B cell (primary cell): ENCODE data around the gene SHC2. TPM values are rescaled to one million over a fixed set of nuclear protein-coding genes. Genes with fewer than 3 reads are reported as not detected.

Experiments used
- ATAC-seq: fragments of 200-7000 bp; cut with Tn5 transposase; one replicate; pipeline ENCODE4 v1.10.0; 2021; ENCODE audit warnings: low read depth, mild to moderate bottlenecking, moderate number of reproducible peaks, moderate library complexity
- CTCF ChIA-PET: fragments of 350-600 bp; sonication (Branson Sonifier 250); formaldehyde crosslinking; loops from one replicate; lab custom pipeline; 2021; ENCODE audit warnings: antibody characterized with exemption, inconsistent platforms; lab: Charles Lee
- POLR2A ChIA-PET: fragments of 350-600 bp; sonication (Branson Sonifier 250); formaldehyde crosslinking; loops from one replicate; lab custom pipeline; 2021; ENCODE audit warnings: antibody characterized with exemption; lab: Charles Lee
- DNase-seq: peaks from one replicate; pipeline ENCODE4 v3.0.0; 2013
- H2AFZ ChIP-seq: 2 replicates; pipeline ENCODE4 v1.6.1; 2012; ENCODE audit warnings: mild to moderate bottlenecking, low read depth, low read length; ENCODE audit not compliant: insufficient read depth, poor library complexity, severe bottlenecking
- H3K27ac ChIP-seq, 2 donors: 1 replicate in 1 of 2; 2 replicates in 1 of 2; pipeline ENCODE4 v1.5.1; 2012 to 2013; ENCODE audit warnings: low read length in 2 of 2, mild to moderate bottlenecking in 2 of 2, moderate library complexity in 1 of 2
- H3K27me3 ChIP-seq, 4 experiments: fragments of 200-600 bp in 1 of 4; sonication (generic) in 1 of 4; replicated peaks in 1 of 4; 1 replicate in 2 of 4; 2 replicates in 2 of 4; pipeline versions ENCODE4 v1.6.1 to v1.7.0; 2013 to 2016; ENCODE audit warnings: low read length in 3 of 4, mild to moderate bottlenecking in 2 of 4, mixed read lengths in 1 of 4, moderate library complexity in 1 of 4; ENCODE audit not compliant: insufficient read depth in 4 of 4, control insufficient read depth in 3 of 4; ENCODE audit errors: control extremely low read depth in 1 of 4
- H3K36me3 ChIP-seq, 2 experiments: replicated peaks in 1 of 2; 1 replicate in 1 of 2; 2 replicates in 1 of 2; pipeline versions ENCODE4 v1.6.1 to v1.7.1; 2013; ENCODE audit warnings: low read length in 1 of 2; ENCODE audit not compliant: insufficient read depth in 2 of 2, control insufficient read depth in 1 of 2; ENCODE audit errors: control extremely low read depth in 1 of 2, extremely low read depth in 1 of 2
- H3K4me1 ChIP-seq, 2 donors: fragments of 200-600 bp in 1 of 2; sonication (generic) in 1 of 2; 1 replicate in 1 of 2; 2 replicates in 1 of 2; pipeline versions ENCODE4 v1.5.1 to v1.6.1; 2013 to 2017; ENCODE audit warnings: low read length in 2 of 2; ENCODE audit not compliant: control insufficient read depth in 2 of 2, insufficient read depth in 2 of 2
- H3K4me2 ChIP-seq: replicated peaks from 2 replicates; pipeline ENCODE3; 2012; ENCODE audit warnings: mild to moderate bottlenecking, low read depth, low read length; ENCODE audit not compliant: poor library complexity, severe bottlenecking
- H3K4me3 ChIP-seq, 5 experiments: fragments of 200-600 bp in 1 of 5; sonication (generic) in 1 of 5; 1 replicate in 3 of 5; 2 replicates in 2 of 5; pipeline versions ENCODE4 v1.5.1 to v1.7.0; 2011 to 2016; ENCODE audit warnings: low read length in 4 of 5, mild to moderate bottlenecking in 4 of 5, low read depth in 2 of 5, control low read depth in 1 of 5, moderate library complexity in 1 of 5; ENCODE audit not compliant: insufficient read depth in 1 of 5; ENCODE audit errors: control extremely low read depth in 1 of 5, extremely low read depth in 1 of 5
- H3K79me2 ChIP-seq: fragments of 200-600 bp; sonication (generic); one replicate; pipeline ENCODE4 v1.6.0; 2016; ENCODE audit warnings: low read length; ENCODE audit not compliant: control insufficient read depth, insufficient read depth
- H3K9ac ChIP-seq: fragments of 200-600 bp; sonication (generic); 2 replicates; pipeline ENCODE4 v1.6.1; 2017; ENCODE audit warnings: mild to moderate bottlenecking, low read length, moderate library complexity
- H3K9me3 ChIP-seq, 3 donors: one replicate each; pipeline versions ENCODE4 v1.6.1 to v1.7.1; 2013; ENCODE audit warnings: low read length in 2 of 3; ENCODE audit not compliant: control insufficient read depth in 2 of 3, insufficient read depth in 1 of 3; ENCODE audit errors: control extremely low read depth in 1 of 3
- H4K20me1 ChIP-seq: 2 replicates; pipeline ENCODE4 v1.6.0; 2012; ENCODE audit warnings: mild to moderate bottlenecking, low read length; ENCODE audit not compliant: insufficient read depth, control insufficient read depth, poor library complexity, severe bottlenecking
- H3K27ac Mint-ChIP-seq: one replicate; pipeline ENCODE4 v1.8.0; 2021; ENCODE audit warnings: mixed read lengths
- H3K27me3 Mint-ChIP-seq: one replicate; pipeline ENCODE4 v1.8.0; 2021; ENCODE audit warnings: mixed read lengths
- H3K4me1 Mint-ChIP-seq: one replicate; pipeline ENCODE4 v1.8.0; 2021; ENCODE audit warnings: mixed read lengths
- H3K4me3 Mint-ChIP-seq: one replicate; pipeline ENCODE4 v1.8.0; 2021; ENCODE audit warnings: mixed read lengths
- H3K9me3 Mint-ChIP-seq: one replicate; pipeline ENCODE4 v1.8.0; 2022; ENCODE audit warnings: mixed read lengths; ENCODE audit not compliant: insufficient read depth
- EZH2 ChIP-seq: IDR thresholded peaks from 2 replicates; pipeline ENCODE4 v1.6.1; 2012; ENCODE audit warnings: borderline replicate concordance, low read depth, mild to moderate bottlenecking, moderate library complexity, low read length; ENCODE audit not compliant: insufficient read depth, poor library complexity, severe bottlenecking
- WGBS: methylation state at CpG from one replicate; pipeline ENCODE4 v1.1.5; 2013; ENCODE audit warnings: missing lambda C conversion rate; ENCODE audit not compliant: insufficient coverage; 5-methylcytosine and 5-hydroxymethylcytosine counted together
- intact Hi-C: fragments of 100-400 bp; cut with micrococcal nuclease; formaldehyde crosslinking; loops from one replicate; pipeline ENCODE4 v1.10.0; 2022
- polyA plus RNA-seq: library from polyadenylated mRNA; depleted of rRNA; stranded (reverse); fragments of >200 nt; gene quantifications from 2 replicates; pipeline ENCODE4 v1.2.3, GENCODE V29; 2012
- total RNA-seq, 2 donors: library from RNA; stranded (reverse); fragments of 120-200 nt in 1 of 2; gene quantifications; 1 replicate in 1 of 2; 2 replicates in 1 of 2; pipeline versions ENCODE4 v1.2.3 to v1.2.4, GENCODE V29; 2013 to 2022
- TF ChIP-seq, protein P1 (sequence below): fragments of 200-600 bp; IDR thresholded peaks from one replicate; pipeline ENCODE4 v1.8.0; 2022; ENCODE audit warnings: antibody characterized with exemption, mild to moderate bottlenecking

SHC2 gene
- total and polyA plus RNA-seq, 2 donors (not counting 1 experiment from before 2014, with no cell fraction given), result 0.19 TPM; not detected in 1

DNA sequence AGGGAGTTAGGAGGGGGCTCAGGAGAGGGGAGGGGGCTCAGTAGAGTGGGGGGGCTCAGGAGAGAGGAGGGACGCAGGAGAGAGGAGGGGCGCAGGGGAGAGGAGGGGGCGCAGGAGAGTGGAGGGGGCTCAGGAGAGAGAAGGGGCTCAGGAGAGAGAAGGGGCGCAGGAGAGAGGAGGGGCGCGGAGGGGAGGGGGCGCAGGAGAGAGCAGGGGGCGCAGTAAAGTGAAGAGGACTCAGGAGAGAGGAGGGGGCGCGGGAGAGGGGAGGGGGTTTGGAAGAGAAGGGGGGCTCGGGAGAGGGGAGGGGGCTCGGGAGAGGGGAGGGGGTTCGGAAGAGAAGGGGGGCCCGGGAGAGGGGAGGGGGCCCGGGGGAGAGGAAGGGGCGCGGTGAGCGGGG lies 36.2 kb upstream of the SHC2 start:
- POLR2A ChIA-PET, result no interaction called here
- Mint-ChIP-seq H3K4me1 (peaks cover 4% of the 10 kb centered on the region), H3K27me3 (peaks cover 12% of the 10 kb centered on the region), H3K9me3 (no peaks in the 10 kb centered on the region), H3K4me3 (no peak overlapping the region), H3K27ac (no peak overlapping the region)
- no peaks in the 10 kb centered on the region for H4K20me1 ChIP-seq
- H3K9ac ChIP-seq, result no peak overlapping the region
- H3K36me3 ChIP-seq, result no peaks in the 10 kb centered on the region
- H3K79me2 ChIP-seq, result no peaks in the 10 kb centered on the region
- no peak overlapping the region for H3K4me3 ChIP-seq
- WGBS, result 0% methylated on average over 2 of the region's 18 CpGs
- H3K4me1 ChIP-seq, result peaks cover 16 to 18% of the 10 kb centered on the region in 2 donors
- H3K27ac ChIP-seq, result no peak overlapping the region
- H3K9me3 ChIP-seq, result peaks cover 0 to 33% (median 0%) of the 10 kb centered on the region in 3 donors
- peaks cover 0 to 46% (median 14%) of the 10 kb centered on the region in 4 experiments for H3K27me3 ChIP-seq
- DNase-seq (no peak), ATAC-seq (no peak)
- no peak for TF ChIP-seq EZH2
- TF ChIP-seq, protein P1, sequence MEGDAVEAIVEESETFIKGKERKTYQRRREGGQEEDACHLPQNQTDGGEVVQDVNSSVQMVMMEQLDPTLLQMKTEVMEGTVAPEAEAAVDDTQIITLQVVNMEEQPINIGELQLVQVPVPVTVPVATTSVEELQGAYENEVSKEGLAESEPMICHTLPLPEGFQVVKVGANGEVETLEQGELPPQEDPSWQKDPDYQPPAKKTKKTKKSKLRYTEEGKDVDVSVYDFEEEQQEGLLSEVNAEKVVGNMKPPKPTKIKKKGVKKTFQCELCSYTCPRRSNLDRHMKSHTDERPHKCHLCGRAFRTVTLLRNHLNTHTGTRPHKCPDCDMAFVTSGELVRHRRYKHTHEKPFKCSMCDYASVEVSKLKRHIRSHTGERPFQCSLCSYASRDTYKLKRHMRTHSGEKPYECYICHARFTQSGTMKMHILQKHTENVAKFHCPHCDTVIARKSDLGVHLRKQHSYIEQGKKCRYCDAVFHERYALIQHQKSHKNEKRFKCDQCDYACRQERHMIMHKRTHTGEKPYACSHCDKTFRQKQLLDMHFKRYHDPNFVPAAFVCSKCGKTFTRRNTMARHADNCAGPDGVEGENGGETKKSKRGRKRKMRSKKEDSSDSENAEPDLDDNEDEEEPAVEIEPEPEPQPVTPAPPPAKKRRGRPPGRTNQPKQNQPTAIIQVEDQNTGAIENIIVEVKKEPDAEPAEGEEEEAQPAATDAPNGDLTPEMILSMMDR, result no peak
- H2AFZ ChIP-seq, result no peak overlapping the region
- H3K4me2 ChIP-seq, result no peak overlapping the region
- intact Hi-C loops, result no loop called here
- CTCF ChIA-PET, result no interaction called here

DNA sequence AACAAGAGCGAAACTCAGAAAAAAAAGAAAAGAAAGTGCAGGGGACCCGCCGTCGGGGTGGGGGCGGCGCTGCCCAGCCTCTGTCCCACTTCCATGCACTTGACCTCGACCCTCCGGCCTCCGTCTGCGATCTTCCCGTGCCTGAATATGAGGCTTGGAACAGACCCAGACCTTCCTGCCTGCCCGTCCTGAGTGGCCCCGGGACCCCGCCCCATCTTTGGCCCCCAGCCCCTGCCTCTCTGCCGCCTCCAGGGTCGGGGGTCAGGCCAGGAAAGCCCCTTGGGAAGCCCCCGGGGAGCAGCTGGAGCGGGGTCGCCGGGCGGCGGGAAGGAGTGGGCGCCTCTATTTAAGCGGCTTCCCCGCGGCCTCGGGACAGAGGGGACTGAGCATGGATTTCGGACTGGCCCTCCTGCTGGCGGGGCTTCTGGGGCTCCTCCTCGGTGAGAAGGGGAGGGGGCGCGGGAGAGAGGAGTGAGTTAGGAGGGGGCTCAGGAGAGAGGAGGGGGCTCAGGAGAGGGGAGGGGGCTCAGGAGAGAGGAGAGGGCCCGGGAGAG lies 35.4 kb upstream of the SHC2 start, which contains the start of gene MADCAM1:
MADCAM1 (plus strand) TSS at position 375 of the 554 bp plus-strand sequence; CDS start at position 389, 14 bp downstream.
- Histone ChIP-seq H4K20me1 (no peaks in the 10 kb centered on the region), H3K4me2 (peak within 1 kb of the TSS; percentile 50), H3K4me1 (peaks cover 16 to 18% of the 10 kb centered on the region in 2 donors), H3K4me3 (no peak within 1 kb of the TSS), H3K9me3 (peaks cover 0 to 32% (median 0%) of the 10 kb centered on the region in 3 donors), H3K9ac (no peak within 1 kb of the TSS), H3K27ac (no peak within 1 kb of the TSS), H3K27me3 (peaks cover 0 to 46% (median 14%) of the 10 kb centered on the region in 4 experiments), H2AFZ (no peak within 1 kb of the TSS), H3K79me2 (no peaks in the 10 kb centered on the region), H3K36me3 (no peaks in the 10 kb centered on the region)
- peaks cover 4% of the 10 kb centered on the region for H3K4me1 Mint-ChIP-seq
- DNase-seq (no peak), ATAC-seq (no peak)
- ChIA-PET POLR2A (interaction anchor here (0.9 kb wide), 1 partner anchor 10 kb away, joined by 3 read pairs; no protein-coding TSS in a partner anchor), CTCF (interaction anchor here (1.3 kb wide), 1 partner anchor 10 kb away, joined by 5 read pairs; no protein-coding TSS in a partner anchor)
- H3K9me3 Mint-ChIP-seq, result no peaks in the 10 kb centered on the region
- intact Hi-C loops, result no loop called here
- peaks cover 12% of the 10 kb centered on the region for H3K27me3 Mint-ChIP-seq
- no peak within 1 kb of the TSS for H3K27ac Mint-ChIP-seq
- H3K4me3 Mint-ChIP-seq, result no peak within 1 kb of the TSS
- TF ChIP-seq, protein P1, result no peak
- TF ChIP-seq EZH2, result no peak
- 21% methylated on average over 30 of the region's 33 CpGs for WGBS
